HepG2 (cell line): ENCODE measurements around the gene AGRP. TPM values are rescaled to one million over a fixed set of nuclear protein-coding genes. Genes with fewer than 3 reads are reported as not detected.

ENCODE experiments used
- ERF ChIP-seq: IDR thresholded peaks from 2 replicates; pipeline ENCODE4 v1.6.1; 2018; ENCODE audit warnings: missing biosample characterization, missing genetic modification reagents
- MXD4 ChIP-seq: IDR thresholded peaks from 2 replicates; pipeline ENCODE4 v1.6.1; 2016; ENCODE audit warnings: mild to moderate bottlenecking, missing biosample characterization, missing genetic modification reagents
- SRF ChIP-seq: IDR thresholded peaks from 2 replicates; pipeline ENCODE4 v1.6.1; 2011; ENCODE audit warnings: mild to moderate bottlenecking, low read depth, low read length, moderate library complexity
- ZFP36L1 ChIP-seq: sonication (generic); formaldehyde crosslinking; IDR thresholded peaks from 2 replicates; pipeline ENCODE4 v1.8.0; 2022; ENCODE audit warnings: mild to moderate bottlenecking, missing genetic modification reagents, moderate library complexity
- ZNF616 ChIP-seq: sonication (generic); formaldehyde crosslinking; IDR thresholded peaks from 2 replicates; pipeline ENCODE4 v1.5.0; 2020; ENCODE audit warnings: low read depth, mild to moderate bottlenecking, missing genetic modification reagents
- ZNF773 ChIP-seq: sonication (generic); formaldehyde crosslinking; IDR thresholded peaks from 2 replicates; pipeline ENCODE4 v1.4.0; 2020; ENCODE audit warnings: missing genetic modification reagents, borderline replicate concordance
- ZNF878 ChIP-seq: sonication (generic); formaldehyde crosslinking; IDR thresholded peaks from 2 replicates; pipeline ENCODE4 v1.8.1; 2023; ENCODE audit warnings: mild to moderate bottlenecking, missing genetic modification reagents, moderate library complexity
- polyA plus RNA-seq, 8 experiments: library from polyadenylated mRNA; depleted of rRNA in 3 of 8; stranded (reverse) in 7 of 8; unstranded in 1 of 8; fragments of >200 nt; fragmentation: Illumina TruSeq in 4 of 8; extraction: Trizol in 4 of 8; gene quantifications; 2 replicates each; pipeline versions ENCODE4 v1.2.1 to v1.2.3, GENCODE V29; 2011 to 2016; ENCODE audit warnings: low read depth in 4 of 8, missing spikeins in 1 of 8, mixed read lengths in 1 of 8; ENCODE audit not compliant: insufficient read depth in 1 of 8
- total RNA-seq, 5 experiments: library from RNA; depleted of rRNA; stranded (reverse); fragments of >200 nt; fragmentation: Illumina TruSeq; extraction: Trizol; gene quantifications; 2 replicates each; pipeline ENCODE4 v1.2.3, GENCODE V29; 2016; ENCODE audit warnings: low read depth in 1 of 5
- TF ChIP-seq, protein P1 (sequence below): sonication (generic); formaldehyde crosslinking; IDR thresholded peaks from 2 replicates; pipeline ENCODE4 v1.4.0; 2020; ENCODE audit warnings: missing genetic modification reagents
- TF ChIP-seq, protein P2 (sequence below): sonication (generic); formaldehyde crosslinking; IDR thresholded peaks from 2 replicates; pipeline ENCODE4 v1.4.0; 2020; ENCODE audit warnings: low read depth, missing genetic modification reagents
- TF ChIP-seq, protein P3 (sequence below), 2 experiments: fragments of 450-650 bp in 1 of 2; sonication (generic) in 1 of 2; formaldehyde crosslinking in 1 of 2; IDR thresholded peaks; 2 replicates each; pipeline versions ENCODE4 v1.6.1 to v1.8.0; 2016 to 2022; ENCODE audit warnings: antibody characterized with exemption in 1 of 2, mild to moderate bottlenecking in 1 of 2, missing genetic modification reagents in 1 of 2
- TF ChIP-seq, protein P4 (sequence below): sonication (generic); formaldehyde crosslinking; IDR thresholded peaks from 2 replicates; pipeline ENCODE4 v1.5.0; 2020; ENCODE audit warnings: missing genetic modification reagents

The AGRP gene
- total and polyA plus RNA-seq, 2 of the 13 experiments (the other 11 are each of a cell fraction or from before 2014, with no cell fraction given): not detected

DNA sequence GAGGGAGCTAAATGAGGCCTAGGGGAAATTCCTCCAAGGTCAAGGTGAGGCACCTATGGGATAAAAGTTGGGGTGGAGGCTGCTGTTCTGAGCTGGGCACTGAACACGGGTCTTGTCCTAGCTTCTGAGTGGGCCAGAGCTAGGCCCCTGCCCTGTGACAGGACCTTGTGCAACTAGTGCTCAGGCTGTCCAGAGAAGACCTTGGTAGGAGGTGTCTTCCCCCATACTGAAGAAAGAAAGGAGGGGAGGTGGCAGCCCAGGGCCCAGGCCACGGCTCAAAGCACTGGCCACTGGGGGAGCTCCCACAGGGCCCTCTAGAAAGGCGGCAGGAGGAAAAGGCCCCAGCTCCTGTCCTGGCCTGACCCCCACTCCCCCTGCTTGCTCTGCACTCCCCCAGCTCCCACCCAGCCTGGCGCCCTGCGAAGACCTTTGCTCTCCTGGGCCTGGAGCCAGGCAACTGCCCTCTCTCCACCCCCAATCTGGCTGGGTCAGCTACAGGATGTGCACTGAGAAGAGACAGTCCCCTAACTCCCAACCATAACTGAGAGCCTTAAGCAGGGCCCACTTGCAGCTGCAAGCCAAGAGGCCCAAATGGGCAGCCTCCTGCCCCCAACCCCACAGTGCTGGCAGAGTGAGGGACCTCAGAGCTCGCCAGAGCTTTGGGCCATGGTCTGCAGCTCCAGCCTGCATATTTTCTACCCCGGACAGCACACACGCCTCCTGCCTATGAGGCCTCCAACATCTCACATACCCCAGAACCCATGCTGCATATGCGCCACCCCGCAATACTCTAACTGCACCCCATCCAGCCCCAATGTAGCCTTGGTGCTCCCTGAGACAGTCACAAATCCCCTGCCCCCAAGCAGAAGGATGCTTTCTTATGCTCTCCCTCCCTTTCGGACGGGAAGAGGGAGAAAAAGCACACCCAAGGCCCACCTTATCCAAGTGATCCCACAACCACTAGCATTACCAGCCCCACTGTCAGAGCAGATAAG is 37.1 kb downstream of the AGRP start (continued):
- TF ChIP-seq ZNF616 (CRISPR knock-in tag) (no peak), ZNF773 (CRISPR knock-in tag) (0 out of 2 replicates have a peak, but pooled peaks have one; percentile 20), MXD4 (CRISPR knock-in tag) (peak; percentile 64; the same call in 1 of the 2 replicates), ZNF878 (no peak), SRF (no peak), ERF (CRISPR knock-in tag) (0 out of 2 replicates have a peak, but pooled peaks have one; percentile 34), ZFP36L1 (CRISPR knock-in tag) (no peak)
- TF ChIP-seq, protein P1, sequence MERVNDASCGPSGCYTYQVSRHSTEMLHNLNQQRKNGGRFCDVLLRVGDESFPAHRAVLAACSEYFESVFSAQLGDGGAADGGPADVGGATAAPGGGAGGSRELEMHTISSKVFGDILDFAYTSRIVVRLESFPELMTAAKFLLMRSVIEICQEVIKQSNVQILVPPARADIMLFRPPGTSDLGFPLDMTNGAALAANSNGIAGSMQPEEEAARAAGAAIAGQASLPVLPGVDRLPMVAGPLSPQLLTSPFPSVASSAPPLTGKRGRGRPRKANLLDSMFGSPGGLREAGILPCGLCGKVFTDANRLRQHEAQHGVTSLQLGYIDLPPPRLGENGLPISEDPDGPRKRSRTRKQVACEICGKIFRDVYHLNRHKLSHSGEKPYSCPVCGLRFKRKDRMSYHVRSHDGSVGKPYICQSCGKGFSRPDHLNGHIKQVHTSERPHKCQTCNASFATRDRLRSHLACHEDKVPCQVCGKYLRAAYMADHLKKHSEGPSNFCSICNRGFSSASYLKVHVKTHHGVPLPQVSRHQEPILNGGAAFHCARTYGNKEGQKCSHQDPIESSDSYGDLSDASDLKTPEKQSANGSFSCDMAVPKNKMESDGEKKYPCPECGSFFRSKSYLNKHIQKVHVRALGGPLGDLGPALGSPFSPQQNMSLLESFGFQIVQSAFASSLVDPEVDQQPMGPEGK: peak; percentile 98
- TF ChIP-seq, protein P2, sequence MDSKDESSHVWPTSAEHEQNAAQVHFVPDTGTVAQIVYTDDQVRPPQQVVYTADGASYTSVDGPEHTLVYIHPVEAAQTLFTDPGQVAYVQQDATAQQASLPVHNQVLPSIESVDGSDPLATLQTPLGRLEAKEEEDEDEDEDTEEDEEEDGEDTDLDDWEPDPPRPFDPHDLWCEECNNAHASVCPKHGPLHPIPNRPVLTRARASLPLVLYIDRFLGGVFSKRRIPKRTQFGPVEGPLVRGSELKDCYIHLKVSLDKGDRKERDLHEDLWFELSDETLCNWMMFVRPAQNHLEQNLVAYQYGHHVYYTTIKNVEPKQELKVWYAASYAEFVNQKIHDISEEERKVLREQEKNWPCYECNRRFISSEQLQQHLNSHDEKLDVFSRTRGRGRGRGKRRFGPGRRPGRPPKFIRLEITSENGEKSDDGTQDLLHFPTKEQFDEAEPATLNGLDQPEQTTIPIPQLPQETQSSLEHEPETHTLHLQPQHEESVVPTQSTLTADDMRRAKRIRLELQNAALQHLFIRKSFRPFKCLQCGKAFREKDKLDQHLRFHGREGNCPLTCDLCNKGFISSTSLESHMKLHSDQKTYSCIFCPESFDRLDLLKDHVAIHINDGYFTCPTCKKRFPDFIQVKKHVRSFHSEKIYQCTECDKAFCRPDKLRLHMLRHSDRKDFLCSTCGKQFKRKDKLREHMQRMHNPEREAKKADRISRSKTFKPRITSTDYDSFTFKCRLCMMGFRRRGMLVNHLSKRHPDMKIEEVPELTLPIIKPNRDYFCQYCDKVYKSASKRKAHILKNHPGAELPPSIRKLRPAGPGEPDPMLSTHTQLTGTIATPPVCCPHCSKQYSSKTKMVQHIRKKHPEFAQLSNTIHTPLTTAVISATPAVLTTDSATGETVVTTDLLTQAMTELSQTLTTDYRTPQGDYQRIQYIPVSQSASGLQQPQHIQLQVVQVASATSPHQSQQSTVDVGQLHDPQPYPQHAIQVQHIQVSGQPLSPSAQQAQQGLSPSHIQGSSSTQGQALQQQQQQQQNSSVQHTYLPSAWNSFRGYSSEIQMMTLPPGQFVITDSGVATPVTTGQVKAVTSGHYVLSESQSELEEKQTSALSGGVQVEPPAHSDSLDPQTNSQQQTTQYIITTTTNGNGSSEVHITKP (CRISPR knock-in tag): peak; percentile 26; the same call in 1 of the 2 replicates
- TF ChIP-seq, protein P3, sequence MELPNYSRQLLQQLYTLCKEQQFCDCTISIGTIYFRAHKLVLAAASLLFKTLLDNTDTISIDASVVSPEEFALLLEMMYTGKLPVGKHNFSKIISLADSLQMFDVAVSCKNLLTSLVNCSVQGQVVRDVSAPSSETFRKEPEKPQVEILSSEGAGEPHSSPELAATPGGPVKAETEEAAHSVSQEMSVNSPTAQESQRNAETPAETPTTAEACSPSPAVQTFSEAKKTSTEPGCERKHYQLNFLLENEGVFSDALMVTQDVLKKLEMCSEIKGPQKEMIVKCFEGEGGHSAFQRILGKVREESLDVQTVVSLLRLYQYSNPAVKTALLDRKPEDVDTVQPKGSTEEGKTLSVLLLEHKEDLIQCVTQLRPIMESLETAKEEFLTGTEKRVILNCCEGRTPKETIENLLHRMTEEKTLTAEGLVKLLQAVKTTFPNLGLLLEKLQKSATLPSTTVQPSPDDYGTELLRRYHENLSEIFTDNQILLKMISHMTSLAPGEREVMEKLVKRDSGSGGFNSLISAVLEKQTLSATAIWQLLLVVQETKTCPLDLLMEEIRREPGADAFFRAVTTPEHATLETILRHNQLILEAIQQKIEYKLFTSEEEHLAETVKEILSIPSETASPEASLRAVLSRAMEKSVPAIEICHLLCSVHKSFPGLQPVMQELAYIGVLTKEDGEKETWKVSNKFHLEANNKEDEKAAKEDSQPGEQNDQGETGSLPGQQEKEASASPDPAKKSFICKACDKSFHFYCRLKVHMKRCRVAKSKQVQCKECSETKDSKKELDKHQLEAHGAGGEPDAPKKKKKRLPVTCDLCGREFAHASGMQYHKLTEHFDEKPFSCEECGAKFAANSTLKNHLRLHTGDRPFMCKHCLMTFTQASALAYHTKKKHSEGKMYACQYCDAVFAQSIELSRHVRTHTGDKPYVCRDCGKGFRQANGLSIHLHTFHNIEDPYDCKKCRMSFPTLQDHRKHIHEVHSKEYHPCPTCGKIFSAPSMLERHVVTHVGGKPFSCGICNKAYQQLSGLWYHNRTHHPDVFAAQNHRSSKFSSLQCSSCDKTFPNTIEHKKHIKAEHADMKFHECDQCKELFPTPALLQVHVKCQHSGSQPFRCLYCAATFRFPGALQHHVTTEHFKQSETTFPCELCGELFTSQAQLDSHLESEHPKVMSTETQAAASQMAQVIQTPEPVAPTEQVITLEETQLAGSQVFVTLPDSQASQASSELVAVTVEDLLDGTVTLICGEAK (IDR thresholded peaks at IDR 0.05): no peak
- TF ChIP-seq, protein P3 (CRISPR knock-in tag; IDR thresholded peaks at IDR 0.05): peak; percentile 78; the same call in 1 of the 2 replicates
- TF ChIP-seq, protein P4, sequence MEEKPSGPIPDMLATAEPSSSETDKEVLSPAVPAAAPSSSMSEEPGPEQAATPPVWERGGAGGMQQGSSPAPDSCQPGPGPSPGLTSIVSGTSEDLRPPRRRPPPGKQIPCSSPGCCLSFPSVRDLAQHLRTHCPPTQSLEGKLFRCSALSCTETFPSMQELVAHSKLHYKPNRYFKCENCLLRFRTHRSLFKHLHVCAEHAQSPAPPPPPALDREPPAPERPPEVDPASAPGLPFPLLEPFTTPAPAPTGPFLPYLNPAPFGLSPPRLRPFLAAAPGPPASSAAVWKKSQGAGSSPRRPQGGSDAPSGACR: 0 out of 2 replicates have a peak, but pooled peaks have one; percentile 81
